ENCODE data around the gene MYADML2.

Gene MYADML2

GRCh38 chr17:81939218-81939617, 7.8 kb downstream of the MYADML2 start:
- no peak for DNase-seq (ENCODE audit: low spot score)

- DNase-seq (ENCODE audit: low spot score), result no peak
These were observed 11.3 kb downstream of the MYADML2 start for GRCh38 chr17:81935709-81936084.

GRCh38 chr17:81934850-81935708, 12.0 kb downstream of the MYADML2 start:
- DNase-seq (ENCODE audit: low spot score), result no peak

GRCh38 chr17:81934098-81934757, 12.8 kb downstream of the MYADML2 start:
- DNase-seq (ENCODE audit: low spot score), result no peak

- no peak for DNase-seq (ENCODE audit: low spot score)
These were observed 13.8 kb downstream of the MYADML2 start for GRCh38 chr17:81933178-81933699.

- DNase-seq (ENCODE audit: low spot score), result no peak
These were observed 14.6 kb downstream of the MYADML2 start for GRCh38 chr17:81932333-81932983.

- no peak for DNase-seq (ENCODE audit: low spot score)
These were observed 15.3 kb downstream of the MYADML2 start for GRCh38 chr17:81931557-81932332.

GRCh38 chr17:81931189-81931556, 15.9 kb downstream of the MYADML2 start:
- DNase-seq (ENCODE audit: low spot score), result no peak

- DNase-seq (ENCODE audit: low spot score), result no peak
These were observed 16.6 kb downstream of the MYADML2 start for GRCh38 chr17:81930142-81931125.

GRCh38 chr17:81929253-81930141, 17.5 kb downstream of the MYADML2 start:
- no peak for DNase-seq (ENCODE audit: low spot score)

- DNase-seq (ENCODE audit: low spot score), result peak; percentile 55
These were observed 18.3 kb downstream of the MYADML2 start for GRCh38 chr17:81928544-81929252.

- peak; percentile 98 for DNase-seq (ENCODE audit: low spot score)
These were observed 19.1 kb downstream of the MYADML2 start, which contains the start of gene MAFG for GRCh38 chr17:81927653-81928543. Gene MAFG, minus strand, starts transcription at chr17:81927735. Its CDS starts 4,550 bp downstream, at chr17:81923185.

- DNase-seq (ENCODE audit: low spot score), result no peak
These were observed 19.8 kb downstream of the MYADML2 start for GRCh38 chr17:81927152-81927652.

- DNase-seq (ENCODE audit: low spot score), result peak; percentile 83
These were observed 20.4 kb downstream of the MYADML2 start for GRCh38 chr17:81926451-81927151.

- no peak for DNase-seq (ENCODE audit: low spot score)
These were observed 21.1 kb downstream of the MYADML2 start for GRCh38 chr17:81925860-81926450.
